Measurements from ENCODE around the gene CAMK1D.

- TF ChIP-seq FOXK1 (CRISPR knock-in tag; IDR thresholded peaks at IDR 0.05) = no peak
- no peak for TF ChIP-seq CREM (CRISPR knock-in tag; IDR thresholded peaks at IDR 0.05)
- TF ChIP-seq ELF4 (CRISPR knock-in tag; IDR thresholded peaks at IDR 0.05; ENCODE audit: low read depth) = no peak
- no peak for TF ChIP-seq NR2C2 (CRISPR knock-in tag; IDR thresholded peaks at IDR 0.05)
Measured at GRCh38 chr10:12834721-12835120, 485.4 kb downstream of the CAMK1D start.

Data from WTC11 (cell line).